Panc1 (cell line): ENCODE results near the gene JMJD1C. TPM values are rescaled to one million over a fixed set of nuclear protein-coding genes. Genes with fewer than 3 reads are reported as not detected.

Experiments
- ATAC-seq: fragments of 200-7000 bp; cut with Tn5 transposase; 2 replicates; pipeline ENCODE4 v1.9.1; 2020; ENCODE audit warnings: mild to moderate bottlenecking, moderate library complexity
- BruUV-seq: library from RNA; stranded (reverse); fragments of 400-500 nt; replicated peaks from 2 replicates; lab custom pipeline; 2021; lab: Mats Ljungman, UMichigan
- CTCF ChIA-PET: fragments of 300-600 bp; sonication (Branson Sonifier 250); formaldehyde crosslinking; loops from one replicate; lab custom pipeline; 2022; ENCODE audit warnings: antibody characterized with exemption; lab: Charles Lee
- POLR2A ChIA-PET: fragments of 300-600 bp; sonication (Branson Sonifier 250); formaldehyde crosslinking; loops from one replicate; lab custom pipeline; 2022; ENCODE audit warnings: antibody characterized with exemption; lab: Charles Lee
- DNase-seq: peaks from one replicate; pipeline ENCODE4 v3.0.0-alpha.2; 2010; ENCODE audit warnings: low read depth, low spot score
- H3K27ac ChIP-seq: 2 replicates; pipeline ENCODE4 v1.5.1; 2011; ENCODE audit warnings: mild to moderate bottlenecking, low read length, inconsistent platforms
- H3K27me3 ChIP-seq: fragments of 200-500 bp; sonication (Bioruptor generic); 2 replicates; pipeline ENCODE4 v1.6.0; 2014; ENCODE audit warnings: low read length, inconsistent platforms; ENCODE audit not compliant: control insufficient read depth, insufficient read depth
- H3K36me3 ChIP-seq: fragments of 200-500 bp; sonication (Bioruptor generic); 2 replicates; pipeline ENCODE4 v1.5.1; 2014; ENCODE audit warnings: inconsistent platforms, mild to moderate bottlenecking, low read length, moderate library complexity; ENCODE audit not compliant: control insufficient read depth, insufficient read depth
- H3K4me1 ChIP-seq: 2 replicates; pipeline ENCODE4 v1.5.1; 2011; ENCODE audit warnings: inconsistent platforms, mild to moderate bottlenecking, low read length, moderate library complexity; ENCODE audit not compliant: control insufficient read depth, insufficient read depth
- H3K4me3 ChIP-seq, 2 experiments: 2 replicates each; pipeline ENCODE4 v1.5.1; 2011 to 2012; ENCODE audit warnings: low read depth in 2 of 2, low read length in 2 of 2, mild to moderate bottlenecking in 2 of 2, inconsistent platforms in 1 of 2, moderate library complexity in 1 of 2
- H3K9me3 ChIP-seq: fragments of 200-500 bp; sonication (Bioruptor generic); 2 replicates; pipeline ENCODE4 v1.5.1; 2014; ENCODE audit warnings: low read depth, mild to moderate bottlenecking, inconsistent platforms, low read length, moderate library complexity; ENCODE audit not compliant: control insufficient read depth, insufficient read depth
- CTCF ChIP-seq: fragments of 450-650 bp; IDR thresholded peaks from 2 replicates; pipeline ENCODE4 v1.5.1; 2017; ENCODE audit warnings: mild to moderate bottlenecking
- POLR2AphosphoS5 ChIP-seq: IDR thresholded peaks from 2 replicates; pipeline ENCODE4 v1.6.1; 2012; ENCODE audit warnings: mild to moderate bottlenecking, low read depth, low read length, moderate library complexity
- SIN3A ChIP-seq: IDR thresholded peaks from 2 replicates; pipeline ENCODE4 v1.6.1; 2012; ENCODE audit warnings: low read depth, mild to moderate bottlenecking, low read length, moderate library complexity, borderline replicate concordance; ENCODE audit not compliant: insufficient read depth
- TCF7L2 ChIP-seq: IDR thresholded peaks from 2 replicates; pipeline ENCODE4 v1.6.1; 2011; ENCODE audit warnings: mild to moderate bottlenecking, low read depth, low read length, inconsistent platforms
- in situ Hi-C: cut with HindIII; loops from 2 replicates; pipeline ENCODE4 v1.10.0; 2016; ENCODE audit warnings: low sequenced_read_pairs, low pct_unique_long_range_greater_than_20kb
- intact Hi-C: fragments of 100-400 bp; cut with micrococcal nuclease; formaldehyde crosslinking; loops from one replicate; pipeline ENCODE4 v1.10.0; 2022; ENCODE audit not compliant: unreplicated experiment
- total RNA-seq: library from RNA; stranded (reverse); gene quantifications from one replicate; pipeline ENCODE4 v1.2.1, GENCODE V29; 2021; ENCODE audit not compliant: unreplicated experiment
- TF ChIP-seq, protein P1 (sequence below), 2 experiments: IDR thresholded peaks; 2 replicates each; pipeline ENCODE4 v1.6.1; 2011 to 2012; ENCODE audit warnings: low read depth in 2 of 2, control low read depth in 1 of 2, low read length in 1 of 2, mild to moderate bottlenecking in 1 of 2, moderate library complexity in 1 of 2; ENCODE audit not compliant: insufficient read depth in 1 of 2

Gene JMJD1C
- total RNA-seq, 1 experiment from 2014 or later = 88.3 TPM

DNA sequence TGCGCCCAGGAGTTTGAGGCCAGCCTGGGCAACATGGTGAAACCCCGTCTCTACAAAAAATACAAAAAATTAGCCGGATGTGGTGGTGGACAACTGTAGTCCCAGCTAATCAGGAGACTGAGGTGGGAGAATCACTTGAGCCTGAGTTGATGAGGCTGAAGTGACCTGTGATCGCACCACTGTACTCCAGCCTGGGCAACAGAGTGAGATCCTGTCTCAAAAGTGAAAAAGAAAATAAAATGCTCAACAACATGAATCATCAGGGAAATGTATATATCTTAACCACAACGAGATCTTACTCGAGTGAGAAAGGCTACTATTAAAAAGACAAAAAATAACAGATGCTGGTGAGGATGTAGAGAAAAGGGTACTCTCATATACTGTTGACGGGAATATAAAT, 72.7 kb downstream of the JMJD1C start:
- POLR2A ChIA-PET = no interaction called here
- in situ Hi-C loops (no loop called here), intact Hi-C loops (no loop called here)
- H3K4me3 ChIP-seq = no peak overlapping the region
- no peaks in the 10 kb centered on the region for H3K9me3 ChIP-seq
- H3K4me1 ChIP-seq = no peaks in the 10 kb centered on the region
- CTCF ChIA-PET = no interaction called here
- no peaks in the 10 kb centered on the region for H3K36me3 ChIP-seq
- DNase-seq (no peak), ATAC-seq (no peak)
- H3K27ac ChIP-seq = no peak overlapping the region
- no peaks in the 10 kb centered on the region for H3K27me3 ChIP-seq
- BruUV-seq = no TSS peak
- TF ChIP-seq TCF7L2 (no peak), SIN3A (no peak), POLR2AphosphoS5 (no peak), CTCF (no peak)
- TF ChIP-seq, protein P1, sequence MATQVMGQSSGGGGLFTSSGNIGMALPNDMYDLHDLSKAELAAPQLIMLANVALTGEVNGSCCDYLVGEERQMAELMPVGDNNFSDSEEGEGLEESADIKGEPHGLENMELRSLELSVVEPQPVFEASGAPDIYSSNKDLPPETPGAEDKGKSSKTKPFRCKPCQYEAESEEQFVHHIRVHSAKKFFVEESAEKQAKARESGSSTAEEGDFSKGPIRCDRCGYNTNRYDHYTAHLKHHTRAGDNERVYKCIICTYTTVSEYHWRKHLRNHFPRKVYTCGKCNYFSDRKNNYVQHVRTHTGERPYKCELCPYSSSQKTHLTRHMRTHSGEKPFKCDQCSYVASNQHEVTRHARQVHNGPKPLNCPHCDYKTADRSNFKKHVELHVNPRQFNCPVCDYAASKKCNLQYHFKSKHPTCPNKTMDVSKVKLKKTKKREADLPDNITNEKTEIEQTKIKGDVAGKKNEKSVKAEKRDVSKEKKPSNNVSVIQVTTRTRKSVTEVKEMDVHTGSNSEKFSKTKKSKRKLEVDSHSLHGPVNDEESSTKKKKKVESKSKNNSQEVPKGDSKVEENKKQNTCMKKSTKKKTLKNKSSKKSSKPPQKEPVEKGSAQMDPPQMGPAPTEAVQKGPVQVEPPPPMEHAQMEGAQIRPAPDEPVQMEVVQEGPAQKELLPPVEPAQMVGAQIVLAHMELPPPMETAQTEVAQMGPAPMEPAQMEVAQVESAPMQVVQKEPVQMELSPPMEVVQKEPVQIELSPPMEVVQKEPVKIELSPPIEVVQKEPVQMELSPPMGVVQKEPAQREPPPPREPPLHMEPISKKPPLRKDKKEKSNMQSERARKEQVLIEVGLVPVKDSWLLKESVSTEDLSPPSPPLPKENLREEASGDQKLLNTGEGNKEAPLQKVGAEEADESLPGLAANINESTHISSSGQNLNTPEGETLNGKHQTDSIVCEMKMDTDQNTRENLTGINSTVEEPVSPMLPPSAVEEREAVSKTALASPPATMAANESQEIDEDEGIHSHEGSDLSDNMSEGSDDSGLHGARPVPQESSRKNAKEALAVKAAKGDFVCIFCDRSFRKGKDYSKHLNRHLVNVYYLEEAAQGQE (IDR thresholded peaks at IDR 0.05; ENCODE audit: insufficient read depth in 1 of 2, low read depth in 2 of 2, low read length in 1 of 2) = no peak

DNA sequence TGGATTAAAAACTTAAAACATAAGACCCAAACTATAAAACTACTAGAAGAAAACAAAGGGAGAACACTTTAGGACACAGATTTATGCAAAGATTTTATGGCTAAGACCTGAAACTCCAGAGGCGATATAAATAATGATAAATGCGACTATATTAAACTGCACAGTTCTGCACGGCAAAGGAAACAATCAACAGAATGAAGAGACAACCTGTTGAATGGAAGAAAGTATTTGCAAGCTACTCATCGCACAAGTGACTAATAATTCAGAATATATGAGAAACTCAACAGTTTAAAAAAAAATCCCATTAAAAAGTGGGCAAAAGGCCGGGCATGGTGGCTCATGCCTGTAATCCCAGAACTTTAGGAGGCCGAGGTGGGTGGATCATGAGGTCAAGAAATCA, 73.6 kb downstream of the JMJD1C start:
- CTCF ChIA-PET = no interaction called here
- POLR2A ChIA-PET = no interaction called here
- ATAC-seq = no peak

More for the DNA sequence above, 73.6 kb downstream of the JMJD1C start:
- H3K36me3 ChIP-seq = no peaks in the 10 kb centered on the region
- H3K27ac ChIP-seq = no peak overlapping the region
- no peak overlapping the region for H3K4me3 ChIP-seq
- H3K4me1 ChIP-seq = no peaks in the 10 kb centered on the region
- in situ Hi-C loops (no loop called here), intact Hi-C loops (no loop called here)
- no peaks in the 10 kb centered on the region for H3K9me3 ChIP-seq
- no peaks in the 10 kb centered on the region for H3K27me3 ChIP-seq
- BruUV-seq = no TSS peak
- TF ChIP-seq SIN3A (no peak), POLR2AphosphoS5 (no peak), CTCF (no peak), TCF7L2 (no peak)
- TF ChIP-seq, protein P1 (IDR thresholded peaks at IDR 0.05; ENCODE audit: insufficient read depth in 1 of 2, low read depth in 2 of 2, low read length in 1 of 2) = no peak
- DNase-seq = no peak
